IPS-15b (cell line): ENCODE results near the gene IFT80.

Source experiments
- H3K27me3 ChIP-seq: one replicate; pipeline ENCODE4 v1.6.1; 2013; ENCODE audit warnings: low read length; ENCODE audit not compliant: control insufficient read depth, insufficient read depth
- H3K36me3 ChIP-seq: one replicate; pipeline ENCODE4 v1.6.1; 2013; ENCODE audit warnings: low read length; ENCODE audit not compliant: control insufficient read depth, insufficient read depth
- H3K4me1 ChIP-seq: one replicate; pipeline ENCODE4 v1.6.1; 2013; ENCODE audit warnings: mild to moderate bottlenecking, low read length; ENCODE audit not compliant: control insufficient read depth, insufficient read depth
- H3K4me3 ChIP-seq: one replicate; pipeline ENCODE4 v1.5.1; 2013; ENCODE audit warnings: low read depth, low read length
- H3K9ac ChIP-seq: one replicate; pipeline ENCODE4 v1.6.1; 2013; ENCODE audit warnings: low read depth, mild to moderate bottlenecking, low read length
- H3K9me3 ChIP-seq: one replicate; pipeline ENCODE4 v1.6.1; 2013; ENCODE audit warnings: mild to moderate bottlenecking, low read length; ENCODE audit not compliant: control insufficient read depth, insufficient read depth

IFT80 gene

GRCh38 chr3:160213191-160213590 lies 185.8 kb downstream of the IFT80 start:
- H3K9ac ChIP-seq, result no peak overlapping the region
- H3K27me3 ChIP-seq, result no peaks in the 10 kb centered on the region
- H3K4me3 ChIP-seq, result no peak overlapping the region
- no peaks in the 10 kb centered on the region for H3K9me3 ChIP-seq
- H3K4me1 ChIP-seq, result no peaks in the 10 kb centered on the region
- H3K36me3 ChIP-seq, result no peaks in the 10 kb centered on the region

- Histone ChIP-seq H3K9ac (no peak overlapping the region), H3K36me3 (no peaks in the 10 kb centered on the region), H3K4me1 (no peaks in the 10 kb centered on the region), H3K27me3 (no peaks in the 10 kb centered on the region), H3K9me3 (no peaks in the 10 kb centered on the region), H3K4me3 (no peak overlapping the region)
These were observed 188.2 kb downstream of the IFT80 start for GRCh38 chr3:160210799-160211221.

GRCh38 chr3:160210341-160210740 lies 188.7 kb downstream of the IFT80 start:
- Histone ChIP-seq H3K4me3 (no peak overlapping the region), H3K9ac (no peak overlapping the region), H3K27me3 (no peaks in the 10 kb centered on the region), H3K4me1 (no peaks in the 10 kb centered on the region), H3K9me3 (no peaks in the 10 kb centered on the region), H3K36me3 (no peaks in the 10 kb centered on the region)
